Stomach (tissue), 9 donors: ENCODE results near the gene TFEC. TPM values are rescaled to one million over a fixed set of nuclear protein-coding genes. Genes with fewer than 3 reads are reported as not detected.

Experiments
- DNase-seq, 2 donors: peaks; one replicate each; pipeline versions ENCODE4 v3.0.0 to v3.0.0-alpha.2; 2013 to 2019
- H3K27ac ChIP-seq, 5 donors: fragments of 200-600 bp in 4 of 5; sonication (generic) in 4 of 5; one replicate each; pipeline ENCODE4 v1.5.1; 2013 to 2019; ENCODE audit warnings: mild to moderate bottlenecking in 1 of 5, moderate library complexity in 1 of 5
- H3K27me3 ChIP-seq, 3 donors: fragments of 200-600 bp; sonication (generic); one replicate each; pipeline ENCODE4 v1.5.1; 2017 to 2019; ENCODE audit warnings: mixed run types in 1 of 3
- H3K36me3 ChIP-seq, 4 donors: fragments of 200-600 bp; sonication (generic); 1 replicate in 3 of 4; 2 replicates in 1 of 4; pipeline ENCODE4 v1.5.1; 2016 to 2019
- H3K4me1 ChIP-seq, 4 donors: fragments of 200-600 bp; sonication (generic); one replicate each; pipeline ENCODE4 v1.5.1; 2016 to 2019
- H3K4me3 ChIP-seq, 4 donors: fragments of 200-600 bp; sonication (generic) in 3 of 4; one replicate each; pipeline ENCODE4 v1.5.1; 2016 to 2019; ENCODE audit warnings: mild to moderate bottlenecking in 1 of 4
- H3K9me3 ChIP-seq, 4 donors: fragments of 200-600 bp; sonication (generic); one replicate each; pipeline ENCODE4 v1.5.1; 2016 to 2019
- EP300 ChIP-seq: sonication (generic); formaldehyde crosslinking; IDR thresholded peaks from one replicate; pipeline ENCODE4 v1.6.1; 2017; ENCODE audit warnings: antibody characterized with exemption
- POLR2A ChIP-seq, 4 donors: fragments of 450-650 bp; IDR thresholded peaks; one replicate each; pipeline ENCODE4 v1.6.1; 2016; ENCODE audit warnings: antibody characterized with exemption in 4 of 4, control low read depth in 2 of 4, mild to moderate bottlenecking in 1 of 4, moderate library complexity in 1 of 4
- POLR2AphosphoS5 ChIP-seq, 3 donors: sonication (generic); formaldehyde crosslinking; IDR thresholded peaks; one replicate each; pipeline ENCODE4 v1.6.1; 2016; ENCODE audit warnings: antibody characterized with exemption in 3 of 3
- WGBS, 5 donors: extraction: QIAGEN DNeasy Blood & Tissue Kit in 3 of 5; methylation state at CpG; one replicate each; pipeline versions ENCODE4 v1.1.5 to v1.1.7; 2013 to 2018; 5-methylcytosine and 5-hydroxymethylcytosine counted together
- intact Hi-C: fragments of 100-400 bp; cut with DNase I; formaldehyde crosslinking; loops from one replicate; pipeline ENCODE4 v1.15.1; 2023; ENCODE audit warnings: low total_unique reads
- polyA plus RNA-seq, 3 donors: library from polyadenylated mRNA; stranded (reverse); fragments of 200-250 nt; gene quantifications; one replicate each; pipeline ENCODE4 v1.2.3, GENCODE V29; 2013
- total RNA-seq, 5 donors: library from RNA; depleted of rRNA; stranded (reverse); fragments of >200 nt; gene quantifications; one replicate each; pipeline versions ENCODE4 v1.1.0 to v1.2.3, GENCODE V29; 2014 to 2016
- TF ChIP-seq, protein P1 (sequence below), 7 experiments: fragments of 450-650 bp in 4 of 7; fragments of 200-600 bp in 3 of 7; sonication (generic) in 3 of 7; IDR thresholded peaks; one replicate each; pipeline ENCODE4 v1.5.1; 2016 to 2019; ENCODE audit warnings: antibody characterized with exemption in 7 of 7, control low read depth in 2 of 7, mild to moderate bottlenecking in 1 of 7
- donor health status: healthy with polysubstance abuse.
- donor health status: Bipolar disorder and iron deficiency.
- donor health status: healthy.

TFEC gene
- total and polyA plus RNA-seq, 8 donors: 0.25 to 28.4 (median 1.1) TPM

GRCh38 chr7:115885550-115885949 is 145.0 kb downstream of the TFEC start:
- TF ChIP-seq POLR2A (IDR thresholded peaks at IDR 0.05): no peak
- TF ChIP-seq, protein P1, sequence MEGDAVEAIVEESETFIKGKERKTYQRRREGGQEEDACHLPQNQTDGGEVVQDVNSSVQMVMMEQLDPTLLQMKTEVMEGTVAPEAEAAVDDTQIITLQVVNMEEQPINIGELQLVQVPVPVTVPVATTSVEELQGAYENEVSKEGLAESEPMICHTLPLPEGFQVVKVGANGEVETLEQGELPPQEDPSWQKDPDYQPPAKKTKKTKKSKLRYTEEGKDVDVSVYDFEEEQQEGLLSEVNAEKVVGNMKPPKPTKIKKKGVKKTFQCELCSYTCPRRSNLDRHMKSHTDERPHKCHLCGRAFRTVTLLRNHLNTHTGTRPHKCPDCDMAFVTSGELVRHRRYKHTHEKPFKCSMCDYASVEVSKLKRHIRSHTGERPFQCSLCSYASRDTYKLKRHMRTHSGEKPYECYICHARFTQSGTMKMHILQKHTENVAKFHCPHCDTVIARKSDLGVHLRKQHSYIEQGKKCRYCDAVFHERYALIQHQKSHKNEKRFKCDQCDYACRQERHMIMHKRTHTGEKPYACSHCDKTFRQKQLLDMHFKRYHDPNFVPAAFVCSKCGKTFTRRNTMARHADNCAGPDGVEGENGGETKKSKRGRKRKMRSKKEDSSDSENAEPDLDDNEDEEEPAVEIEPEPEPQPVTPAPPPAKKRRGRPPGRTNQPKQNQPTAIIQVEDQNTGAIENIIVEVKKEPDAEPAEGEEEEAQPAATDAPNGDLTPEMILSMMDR (IDR thresholded peaks at IDR 0.05): no peak
- no peak for TF ChIP-seq EP300
- no peak for TF ChIP-seq POLR2AphosphoS5 (IDR thresholded peaks at IDR 0.05)
- H3K36me3 ChIP-seq: no peaks in the 10 kb centered on the region
- 55 to 69% (median 62%) methylated on average over 2 of the region's 2 CpGs for WGBS, 5 donors
- no peaks in the 10 kb centered on the region for H3K27me3 ChIP-seq
- intact Hi-C loops: no loop called here
- no peak overlapping the region for H3K27ac ChIP-seq
- no peak for DNase-seq
- H3K9me3 ChIP-seq: peaks cover 0 to 12% (median 2%) of the 10 kb centered on the region in 4 donors
- no peaks in the 10 kb centered on the region for H3K4me1 ChIP-seq
- no peak overlapping the region for H3K4me3 ChIP-seq

Other genes with a start within 250 kb of the TFEC start
- gene TES, start 179.8 kb upstream of the TFEC start, total RNA-seq: 100 to 1,000 TPM in 4 of 5 donors, 10 to 100 TPM in 1; 78.8 to 191 (median 155) TPM
- 10 to 100 TPM; 46.0 to 98.5 (median 52.3) TPM for gene TES, start 179.8 kb upstream of the TFEC start, polyA plus RNA-seq